ENCODE measurements around the gene IRF2BP1.
A peak's percentile ranks its signal among the peaks of the same experiment; 100 is the strongest.

IRF2BP1 gene

GRCh38 chr19:45886427-45887199 lies 672 bp upstream of the IRF2BP1 start (continued):
- TF ChIP-seq SP3 (tag by site-specific recombination; IDR thresholded peaks at IDR 0.05) (peak; percentile 78), ZNF311 (tag by site-specific recombination; IDR thresholded peaks at IDR 0.05; ENCODE audit: borderline replicate concordance) (no peak), ZNF560 (tag by site-specific recombination; IDR thresholded peaks at IDR 0.05; ENCODE audit: borderline replicate concordance) (no peak), ZBTB7A (tag by site-specific recombination; IDR thresholded peaks at IDR 0.05; ENCODE audit: low read depth) (peak; percentile 89), TRIM28 (IDR thresholded peaks at IDR 0.05; ENCODE audit: borderline replicate concordance, low read length) (no peak), ZNF658 (tag by site-specific recombination; IDR thresholded peaks at IDR 0.05) (no peak), ATF2 (tag by site-specific recombination; IDR thresholded peaks at IDR 0.05; ENCODE audit: low read depth) (no peak), ZSCAN18 (tag by site-specific recombination; IDR thresholded peaks at IDR 0.05) (no peak), ZNF670 (tag by site-specific recombination; IDR thresholded peaks at IDR 0.05; ENCODE audit: low read depth) (no peak), ZBTB20 (tag by site-specific recombination; IDR thresholded peaks at IDR 0.05) (peak; percentile 31; the same call in 1 of the 2 replicates), ZNF645 (tag by site-specific recombination; IDR thresholded peaks at IDR 0.05) (no peak), GFI1B (tag by site-specific recombination; IDR thresholded peaks at IDR 0.05) (no peak), ZNF19 (tag by site-specific recombination; IDR thresholded peaks at IDR 0.05; ENCODE audit: low read depth) (no peak), PBX3 (CRISPR knock-in tag; IDR thresholded peaks at IDR 0.05) (0 out of 2 replicates have a peak, but pooled peaks have one; percentile 38), ZSCAN4 (tag by site-specific recombination; IDR thresholded peaks at IDR 0.05) (no peak), ZNF639 (tag by site-specific recombination; IDR thresholded peaks at IDR 0.05) (0 out of 2 replicates have a peak, but pooled peaks have one; percentile 5), ZNF184 (tag by site-specific recombination; IDR thresholded peaks at IDR 0.05) (no peak), KLF10 (tag by site-specific recombination; IDR thresholded peaks at IDR 0.05) (peak; percentile 82), ZNF488 (tag by site-specific recombination; IDR thresholded peaks at IDR 0.05) (no peak), ZNF518A (tag by site-specific recombination; conservative IDR thresholded peaks at IDR 0.05; ENCODE audit: low read depth) (peak; percentile 69), ZNF692 (tag by site-specific recombination; IDR thresholded peaks at IDR 0.05) (no peak; the same call in 1 of the 2 replicates)

Measured in HEK293 (cell line).